Measurements from ENCODE around the gene NRP2. TPM values are rescaled to one million over a fixed set of nuclear protein-coding genes. Genes with fewer than 3 reads are reported as not detected.

Gene NRP2
- total RNA-seq, 4 donors from 2014 or later, result 35.1 to 146 (median 63.9) TPM

- Histone ChIP-seq H3K4me3 (no peak overlapping the region), H3K27me3 (no peaks in the 10 kb centered on the region), H3K4me1 (peaks cover 0 to 16% (median 10%) of the 10 kb centered on the region in 4 donors), H3K27ac (peak overlapping the region; percentile 49 to 87 (median 72)), H3K9me3 (no peaks in the 10 kb centered on the region), H3K36me3 (no peaks in the 10 kb centered on the region)
- in situ Hi-C loops (cut with MboI; ENCODE audit: low pct_ligation_motif_present in 1 of 4, low pct_unique_long_range_greater_than_20kb in 1 of 4, low sequenced_read_pairs in 3 of 4), result no loop called here
- intact Hi-C loops (cut with DNase I; ENCODE audit: low total_unique reads), result no loop called here
- no peak for DNase-seq
- 84 to 89% methylated on average over 2 to 5 of the region's 5 CpGs for WGBS, 2 donors (ENCODE audit: low coverage in 1 of 2)
- TF ChIP-seq POLR2A (IDR thresholded peaks at IDR 0.05) (no peak), CTCF (IDR thresholded peaks at IDR 0.05) (no peak), POLR2AphosphoS5 (IDR thresholded peaks at IDR 0.05) (no peak), EP300 (IDR thresholded peaks at IDR 0.05; ENCODE audit: low read depth) (no peak)
These were observed 114.6 kb downstream of the NRP2 start for GRCh38 chr2:205796805-205797313.

GRCh38 chr2:205797866-205798265, 115.6 kb downstream of the NRP2 start:
- H3K4me1 ChIP-seq, result peaks cover 0 to 17% (median 16%) of the 10 kb centered on the region in 4 donors
- intact Hi-C loops (cut with DNase I; ENCODE audit: low total_unique reads), result no loop called here
- no peaks in the 10 kb centered on the region for H3K9me3 ChIP-seq
- TF ChIP-seq CTCF (IDR thresholded peaks at IDR 0.05) (no peak), POLR2A (IDR thresholded peaks at IDR 0.05) (no peak), EP300 (IDR thresholded peaks at IDR 0.05; ENCODE audit: low read depth) (no peak), POLR2AphosphoS5 (IDR thresholded peaks at IDR 0.05) (no peak)
- no peak for DNase-seq
- peak overlapping the region; percentile 64 to 87 (median 72) for H3K27ac ChIP-seq
- 70 to 74% methylated on average over 3 to 4 of the region's 4 CpGs for WGBS, 2 donors (ENCODE audit: low coverage in 1 of 2)
- in situ Hi-C loops (cut with MboI; ENCODE audit: low pct_ligation_motif_present in 1 of 4, low pct_unique_long_range_greater_than_20kb in 1 of 4, low sequenced_read_pairs in 3 of 4), result no loop called here
- no peaks in the 10 kb centered on the region for H3K27me3 ChIP-seq
- H3K36me3 ChIP-seq, result no peaks in the 10 kb centered on the region
- H3K4me3 ChIP-seq, result no peak overlapping the region

GRCh38 chr2:205800224-205800623, 117.9 kb downstream of the NRP2 start:
- peaks cover 0 to 17% (median 16%) of the 10 kb centered on the region in 4 donors for H3K4me1 ChIP-seq
- H3K36me3 ChIP-seq, result no peaks in the 10 kb centered on the region
- DNase-seq, result no peak
- in situ Hi-C loops (cut with MboI; ENCODE audit: low pct_ligation_motif_present in 1 of 4, low pct_unique_long_range_greater_than_20kb in 1 of 4, low sequenced_read_pairs in 3 of 4) (no loop called here), intact Hi-C loops (cut with DNase I; ENCODE audit: low total_unique reads) (no loop called here)
- H3K9me3 ChIP-seq, result no peaks in the 10 kb centered on the region
- no peak for TF ChIP-seq EP300 (IDR thresholded peaks at IDR 0.05; ENCODE audit: low read depth)
- TF ChIP-seq POLR2AphosphoS5 (IDR thresholded peaks at IDR 0.05), result no peak
- no peak for TF ChIP-seq POLR2A (IDR thresholded peaks at IDR 0.05)
- no peak for TF ChIP-seq CTCF (IDR thresholded peaks at IDR 0.05)
- H3K27me3 ChIP-seq, result no peaks in the 10 kb centered on the region
- 43 to 80% methylated on average over 1 to 2 of the region's 2 CpGs for WGBS, 2 donors (ENCODE audit: low coverage in 1 of 2)
- peak overlapping the region; percentile 64 to 87 (median 72) for H3K27ac ChIP-seq
- H3K4me3 ChIP-seq, result no peak overlapping the region

GRCh38 chr2:205800773-205801172, 118.5 kb downstream of the NRP2 start:
- no peak for TF ChIP-seq POLR2A (IDR thresholded peaks at IDR 0.05)
- peak in 2 of 3 donors; percentile 10 to 19 for TF ChIP-seq POLR2AphosphoS5 (IDR thresholded peaks at IDR 0.05)
- intact Hi-C loops (cut with DNase I; ENCODE audit: low total_unique reads) (no loop called here), in situ Hi-C loops (cut with MboI; ENCODE audit: low pct_ligation_motif_present in 1 of 4, low pct_unique_long_range_greater_than_20kb in 1 of 4, low sequenced_read_pairs in 3 of 4) (no loop called here)
- H3K27ac ChIP-seq, result peak overlapping the region; percentile 64 to 87 (median 72)
- no peaks in the 10 kb centered on the region for H3K36me3 ChIP-seq
- peak; percentile 55 for DNase-seq
- no peaks in the 10 kb centered on the region for H3K27me3 ChIP-seq
- H3K9me3 ChIP-seq, result no peaks in the 10 kb centered on the region
- 24 to 48% methylated on average over 2 to 3 of the region's 3 CpGs for WGBS, 2 donors (ENCODE audit: low coverage in 1 of 2)
- no peak overlapping the region for H3K4me3 ChIP-seq
- peaks cover 0 to 17% (median 16%) of the 10 kb centered on the region in 4 donors for H3K4me1 ChIP-seq

- Histone ChIP-seq H3K4me1 (peaks cover 0 to 17% (median 16%) of the 10 kb centered on the region in 4 donors), H3K27me3 (no peaks in the 10 kb centered on the region), H3K9me3 (no peaks in the 10 kb centered on the region), H3K4me3 (no peak overlapping the region), H3K27ac (peak overlapping the region; percentile 64 to 87 (median 72)), H3K36me3 (no peaks in the 10 kb centered on the region)
- no peak for DNase-seq
- intact Hi-C loops (cut with DNase I; ENCODE audit: low total_unique reads) (no loop called here), in situ Hi-C loops (cut with MboI; ENCODE audit: low pct_ligation_motif_present in 1 of 4, low pct_unique_long_range_greater_than_20kb in 1 of 4, low sequenced_read_pairs in 3 of 4) (no loop called here)
- 69% methylated on average over 7 of the region's 7 CpGs; no CpG with 5 or more reads in 1 of the 2 donors for WGBS, 2 donors (ENCODE audit: low coverage in 1 of 2)
- no peak for TF ChIP-seq CTCF (IDR thresholded peaks at IDR 0.05)
- TF ChIP-seq EP300 (IDR thresholded peaks at IDR 0.05; ENCODE audit: low read depth), result no peak
- no peak for TF ChIP-seq POLR2AphosphoS5 (IDR thresholded peaks at IDR 0.05)
- no peak for TF ChIP-seq POLR2A (IDR thresholded peaks at IDR 0.05)
These were observed 119.8 kb downstream of the NRP2 start for GRCh38 chr2:205802065-205802464.

All from transverse colon (tissue), 4 donors.